RPMI8226 (cell line): ENCODE measurements around the gene OSGIN1.
A peak's percentile ranks its signal among the peaks of the same experiment; 100 is the strongest.

Source experiments
- DNase-seq: peaks from one replicate; pipeline ENCODE4 v3.0.0-alpha.2; 2015

OSGIN1 gene

DNA sequence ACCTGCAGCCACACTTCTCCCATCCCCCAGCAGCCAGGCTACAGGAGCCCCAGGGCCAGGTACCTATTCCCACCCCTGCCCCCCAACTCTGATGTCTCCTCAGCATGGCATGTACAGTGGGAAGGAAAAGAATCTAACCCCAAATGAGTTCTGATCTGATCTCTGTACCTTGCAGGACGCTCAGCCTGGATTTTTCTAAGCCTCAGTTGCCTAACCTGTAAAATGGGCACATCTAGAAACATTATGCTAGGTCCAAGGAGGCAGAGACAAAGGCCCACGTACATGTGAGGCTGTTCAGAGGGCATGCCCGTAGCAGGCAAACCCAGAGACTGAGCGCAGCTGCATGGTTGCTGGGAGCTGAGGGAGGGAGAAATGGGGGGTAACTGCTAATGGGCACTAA, 54.5 kb downstream of the OSGIN1 start:
- no peak for DNase-seq

DNA sequence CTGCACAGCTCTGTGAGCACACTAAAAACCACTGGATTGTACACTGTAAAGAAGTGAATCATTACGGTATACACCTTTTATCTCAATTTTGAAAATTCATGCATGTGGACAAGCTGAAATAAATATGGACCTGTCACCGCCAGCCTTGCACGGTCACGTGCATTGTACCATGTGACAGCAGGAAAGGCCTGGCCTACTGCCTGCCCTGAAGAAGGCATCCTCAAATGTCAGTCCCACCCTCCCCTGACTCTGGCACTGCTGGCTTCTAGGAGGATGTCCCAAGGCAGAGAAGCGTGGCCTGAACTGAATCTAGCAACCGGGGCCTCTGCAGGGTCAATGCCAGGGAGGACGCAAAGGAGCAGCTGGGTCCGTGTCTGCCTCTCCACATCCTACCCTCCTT, 54.9 kb downstream of the OSGIN1 start:
- no peak for DNase-seq

DNA sequence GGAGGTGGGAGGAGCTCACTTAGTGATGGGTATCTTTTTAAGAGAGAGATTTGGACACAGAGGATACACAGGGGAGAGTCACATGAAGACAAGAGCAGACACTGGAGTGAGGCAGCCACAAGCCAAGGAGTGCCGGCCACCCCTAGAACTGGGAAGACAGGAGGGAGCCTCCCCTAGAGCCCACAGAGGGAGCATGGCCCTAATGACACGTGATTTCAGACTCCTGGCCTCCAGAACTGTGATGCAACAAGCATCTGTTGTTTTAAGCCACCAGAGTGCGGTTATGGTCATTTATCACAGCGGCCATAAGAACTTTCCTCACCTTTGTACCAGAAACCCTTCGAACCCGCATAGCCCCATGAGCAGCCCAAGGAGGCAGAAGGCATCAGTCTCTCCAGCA, 56.2 kb downstream of the OSGIN1 start:
- no peak for DNase-seq

DNA sequence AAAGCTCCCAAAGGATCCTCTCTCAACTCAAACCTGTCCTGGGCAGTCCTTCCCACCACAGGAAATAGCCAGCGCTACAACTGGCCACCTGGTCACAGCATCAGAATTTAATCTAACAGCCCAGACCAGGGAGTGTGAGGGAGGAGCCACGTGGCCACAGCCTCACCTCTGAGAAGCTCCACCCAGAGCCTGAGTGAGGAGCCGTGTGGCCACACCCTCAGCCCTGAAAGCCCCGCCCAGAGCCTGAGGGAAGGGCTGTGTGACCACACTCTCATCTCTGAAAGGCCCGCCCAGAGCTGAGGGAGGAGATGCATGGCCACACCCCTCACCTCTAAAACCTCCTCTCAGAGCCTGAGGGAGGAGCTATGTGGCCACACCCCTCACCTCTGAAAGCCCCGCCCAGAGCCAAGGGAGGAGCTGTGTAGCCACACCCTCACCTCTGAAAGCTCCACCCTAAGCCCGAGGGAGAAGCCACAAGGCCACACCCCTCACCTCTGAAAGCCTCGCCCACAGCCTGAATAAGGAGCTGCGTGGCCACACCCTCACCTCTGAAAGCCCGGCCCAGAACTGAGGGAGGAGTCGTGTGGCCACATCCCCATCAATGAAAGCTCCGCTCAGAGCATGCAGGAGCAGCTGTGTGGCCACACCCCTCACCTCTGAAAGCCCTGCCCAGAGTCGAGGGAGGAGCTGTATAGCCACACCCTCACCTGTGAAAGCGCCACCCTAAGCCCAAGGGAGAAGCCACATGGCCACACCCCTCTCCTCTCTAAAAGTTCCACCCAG, 60.9 kb downstream of the OSGIN1 start:
- peak; percentile 97 for DNase-seq

DNA sequence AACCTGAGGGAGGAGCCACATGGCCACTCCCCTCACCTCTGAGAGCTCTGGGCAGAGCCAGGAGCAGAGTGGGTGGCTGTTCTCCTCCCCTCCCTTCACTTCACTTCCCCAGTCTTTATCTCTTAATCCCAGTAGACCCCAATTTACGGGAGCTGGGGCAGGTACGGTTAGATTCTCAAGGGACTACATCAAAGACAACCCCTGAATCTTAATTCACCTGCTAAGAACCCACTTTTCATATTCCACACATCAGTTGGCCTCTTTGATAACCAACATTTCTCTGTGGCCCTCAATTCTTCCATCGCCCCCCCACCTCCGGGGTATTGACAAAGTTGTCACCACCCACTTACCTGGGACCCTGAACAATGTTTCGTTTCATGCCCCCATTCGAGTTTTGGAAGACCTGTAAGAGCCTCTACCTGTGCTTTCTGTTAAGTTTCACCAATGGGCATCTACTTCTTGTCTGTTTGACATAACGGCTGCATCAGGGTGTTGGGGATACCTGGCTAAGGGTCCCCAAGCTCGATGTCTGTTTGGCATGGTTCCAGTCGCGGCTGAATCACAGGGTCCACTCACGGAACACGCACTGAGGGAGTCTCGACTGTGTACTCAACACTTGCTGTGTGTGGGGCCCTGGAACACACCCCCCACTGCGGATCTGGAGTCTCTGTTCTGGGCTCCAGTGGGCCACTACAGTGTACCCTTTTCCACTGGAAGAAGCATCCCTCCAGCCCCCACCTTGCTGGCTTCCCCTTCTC, 61.7 kb downstream of the OSGIN1 start:
- no peak for DNase-seq

DNA sequence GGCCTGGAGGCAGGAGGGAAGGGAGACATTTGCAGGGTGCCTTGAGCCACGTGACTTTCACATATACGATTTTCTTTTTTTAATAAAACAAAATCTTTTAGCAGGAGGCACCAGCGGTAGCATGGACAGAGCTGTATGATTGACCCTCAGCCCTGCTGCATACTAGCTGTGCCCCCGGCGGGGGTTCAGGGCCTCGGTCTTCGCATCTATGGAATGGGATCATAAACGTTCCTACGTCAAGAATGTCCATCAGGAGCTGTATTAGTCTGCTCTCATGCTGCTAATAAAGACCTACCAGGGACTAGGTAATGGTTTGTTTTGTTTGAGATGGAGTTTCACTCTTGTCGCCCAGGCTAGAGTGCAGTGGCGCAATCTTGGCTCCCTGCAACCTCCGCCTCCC, 62.4 kb downstream of the OSGIN1 start:
- DNase-seq = no peak
